ENCODE measurements around the gene RBBP8NL.
"Not testable (repeated sequence)": the region's sequence is repeated elsewhere in the genome, so short reads cannot be mapped to it uniquely, and the experiment has no call there.

The RBBP8NL gene

GRCh38 chr20:62439218-62439617 is 11.9 kb upstream of the RBBP8NL start:
- no peak for DNase-seq

DNA sequence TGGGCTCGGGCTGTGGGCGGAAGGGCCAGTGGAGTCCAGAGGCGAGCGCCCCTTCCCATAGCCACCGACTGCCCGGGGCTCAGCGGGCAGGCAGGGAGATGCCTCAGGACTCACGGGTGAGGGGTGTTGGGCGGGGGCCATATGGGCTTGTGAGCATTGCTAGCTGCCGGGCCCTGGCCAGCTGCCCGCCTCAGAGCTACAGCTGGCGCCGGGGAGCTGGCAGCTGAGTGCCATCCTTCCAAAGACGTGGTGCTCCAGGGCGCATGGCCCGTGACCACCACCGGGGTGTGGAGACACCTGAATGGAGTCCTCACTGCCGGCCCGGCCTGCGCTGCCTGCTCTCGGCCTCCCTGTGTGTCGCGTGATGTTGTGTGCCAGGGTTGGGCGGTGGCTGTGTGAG is 10.6 kb upstream of the RBBP8NL start:
- no peak for DNase-seq

GRCh38 chr20:62437496-62437895 is 10.2 kb upstream of the RBBP8NL start:
- DNase-seq = no peak

DNA sequence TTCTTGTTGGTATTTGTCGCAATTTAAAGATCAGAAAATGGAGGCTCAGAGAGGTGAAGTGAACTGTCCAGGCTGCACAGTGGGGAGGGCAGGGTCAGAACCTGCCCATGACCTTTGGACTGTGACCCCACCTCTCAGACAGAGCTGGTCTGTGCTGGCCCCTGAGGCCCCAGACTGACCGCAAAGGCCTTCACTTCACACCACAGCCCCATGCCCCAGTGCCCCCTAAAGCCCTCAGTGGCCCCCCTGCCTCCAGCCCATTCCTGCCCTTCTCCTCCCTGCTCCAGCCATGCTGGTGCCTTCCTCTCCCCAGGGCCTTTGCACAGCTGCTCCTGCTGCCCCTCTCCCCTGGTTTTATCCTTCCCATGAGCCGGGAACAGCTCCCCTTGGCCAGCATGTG is 9.4 kb upstream of the RBBP8NL start:
- no peak for DNase-seq

- no peak for DNase-seq
These were observed 6.5 kb upstream of the RBBP8NL start for GRCh38 chr20:62433658-62434497.

DNA sequence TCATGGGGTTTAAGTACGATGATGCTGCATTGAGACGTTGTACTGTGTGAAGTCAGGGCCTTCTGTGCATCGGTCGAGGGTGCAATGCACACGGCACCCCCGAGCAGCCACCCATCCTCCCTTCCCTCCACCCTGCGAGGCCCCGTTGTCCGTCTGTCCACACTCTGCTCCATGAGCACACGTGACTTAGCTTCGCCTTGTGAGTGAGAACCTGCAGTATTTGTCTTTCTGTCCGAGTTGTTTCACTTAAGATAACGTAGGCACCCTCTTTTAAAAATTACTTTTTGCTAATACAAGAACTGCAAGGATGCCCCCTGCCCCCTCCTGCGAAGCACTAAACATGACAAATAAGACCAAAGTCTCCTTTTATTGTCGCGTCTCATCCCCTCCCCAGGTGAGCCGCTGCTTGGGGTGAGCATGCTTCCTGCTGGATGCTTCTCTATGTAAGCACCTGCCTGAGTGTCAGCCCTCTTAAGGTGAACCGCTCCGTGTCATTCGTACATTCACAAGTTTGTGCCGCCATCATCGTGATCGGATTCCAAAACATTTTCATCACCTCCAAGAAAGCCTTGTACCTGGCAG is 3.6 kb upstream of the RBBP8NL start:
- DNase-seq = no peak

DNA sequence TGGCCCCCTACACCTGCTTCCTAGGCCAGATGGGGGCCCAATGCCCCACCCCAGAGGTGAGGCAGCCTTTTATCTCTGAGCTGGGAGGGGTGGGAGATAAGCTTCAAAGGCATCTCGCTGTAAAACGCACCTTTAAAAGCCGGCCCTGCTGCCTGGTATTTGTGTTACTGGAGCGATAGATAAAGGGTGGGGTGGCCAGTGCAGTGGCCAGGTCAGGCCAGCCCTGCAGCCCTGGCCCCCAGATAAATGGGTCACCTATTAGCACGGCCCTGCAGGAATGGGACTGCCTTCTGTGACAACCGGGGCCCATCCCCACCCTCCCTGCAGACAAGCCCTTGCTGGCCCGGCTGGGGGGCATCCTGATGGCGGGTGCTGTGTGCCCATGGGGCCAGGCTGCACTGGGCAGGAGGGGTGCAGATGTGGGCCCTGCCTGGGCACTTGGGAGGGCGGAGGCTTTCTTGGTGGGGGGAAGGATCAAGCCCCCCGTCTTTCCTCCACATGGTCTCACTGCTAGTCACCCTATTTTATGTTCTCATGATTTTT is 3.0 kb upstream of the RBBP8NL start:
- DNase-seq = no peak

DNA sequence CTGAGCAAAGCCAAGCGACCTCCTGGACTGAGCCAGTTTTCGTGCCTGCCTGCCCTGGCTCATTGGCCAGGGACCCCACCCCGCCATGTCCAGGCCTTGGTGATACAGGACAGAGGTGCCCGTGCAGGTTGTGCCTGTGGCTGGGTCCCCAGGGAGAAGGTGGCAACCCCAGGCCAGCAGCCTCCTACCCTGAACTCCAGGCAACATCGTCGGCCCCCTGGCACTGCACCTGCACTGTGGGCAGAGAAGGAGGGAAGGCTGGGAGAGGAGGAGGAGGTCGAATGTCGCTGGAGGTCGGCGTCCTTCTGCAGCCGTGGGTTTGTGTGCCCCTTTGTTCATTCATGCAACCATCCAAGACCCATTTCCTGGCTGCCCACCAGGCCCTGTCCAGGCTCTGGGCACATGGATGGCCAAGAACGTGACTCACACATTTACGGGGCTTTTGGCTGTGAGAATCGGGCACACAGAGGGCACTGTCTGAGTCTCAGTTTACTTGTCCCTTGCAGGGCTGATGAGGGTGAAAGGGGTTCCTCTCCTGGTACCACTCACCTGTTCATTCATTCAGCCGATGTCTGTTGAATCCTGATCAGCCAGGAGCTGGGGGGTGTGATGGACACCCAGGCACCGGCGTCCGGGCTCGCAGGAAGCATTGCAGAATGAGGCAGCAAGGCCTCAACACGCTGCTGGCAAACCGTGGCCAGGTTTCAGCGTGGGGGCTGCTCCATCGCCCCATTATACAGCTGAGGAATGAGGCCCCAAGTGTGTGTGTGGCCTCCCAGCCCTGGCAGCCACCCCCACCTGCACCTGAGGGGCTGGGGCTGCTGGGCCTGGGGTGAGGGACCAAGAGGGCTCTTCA is 2.3 kb upstream of the RBBP8NL start:
- DNase-seq = no peak

DNA sequence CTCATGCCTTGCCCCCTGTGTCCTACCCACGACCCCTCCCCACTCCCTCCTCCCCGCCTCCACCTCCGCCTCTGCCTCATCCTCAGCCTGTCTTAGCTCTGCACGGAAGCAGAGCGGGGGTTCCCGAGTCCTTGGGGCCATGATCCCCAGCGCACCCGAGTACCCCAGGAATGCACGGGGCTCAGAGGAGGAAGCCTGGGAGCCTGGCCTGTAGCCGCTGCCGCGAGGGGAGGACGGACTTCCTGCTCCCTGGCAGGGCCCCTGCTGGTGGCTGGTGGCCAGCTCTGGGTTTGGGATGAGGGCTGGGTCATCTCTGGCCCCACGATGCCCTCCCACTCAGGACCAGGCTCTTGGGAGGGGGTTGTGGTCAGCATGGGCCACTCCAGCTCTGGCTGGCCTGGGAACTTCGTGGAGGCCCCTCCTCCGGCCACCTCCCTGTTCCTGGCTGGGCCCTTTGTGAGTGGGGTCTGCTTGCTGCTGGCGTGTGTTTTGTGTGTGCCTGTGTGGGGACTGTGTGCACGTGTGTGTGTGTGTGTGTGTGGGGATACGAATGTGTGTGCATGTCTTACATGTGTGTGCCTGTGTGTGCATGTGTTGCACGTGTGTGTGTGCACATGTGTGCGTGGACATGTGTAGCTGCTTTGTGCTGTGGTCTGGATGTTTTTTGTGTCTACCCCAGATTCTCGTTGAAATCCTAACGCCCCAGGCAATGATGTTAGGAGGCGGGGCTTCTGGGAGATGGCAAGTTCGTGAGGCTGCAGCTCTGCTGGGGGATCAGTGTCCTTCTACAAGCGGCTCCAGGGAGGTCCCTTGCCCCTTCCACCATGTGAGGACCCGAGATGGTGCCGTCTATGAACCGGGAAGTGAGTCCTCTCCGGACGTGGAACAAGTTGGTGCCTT is 1.3 kb upstream of the RBBP8NL start:
- no peak for DNase-seq

DNA sequence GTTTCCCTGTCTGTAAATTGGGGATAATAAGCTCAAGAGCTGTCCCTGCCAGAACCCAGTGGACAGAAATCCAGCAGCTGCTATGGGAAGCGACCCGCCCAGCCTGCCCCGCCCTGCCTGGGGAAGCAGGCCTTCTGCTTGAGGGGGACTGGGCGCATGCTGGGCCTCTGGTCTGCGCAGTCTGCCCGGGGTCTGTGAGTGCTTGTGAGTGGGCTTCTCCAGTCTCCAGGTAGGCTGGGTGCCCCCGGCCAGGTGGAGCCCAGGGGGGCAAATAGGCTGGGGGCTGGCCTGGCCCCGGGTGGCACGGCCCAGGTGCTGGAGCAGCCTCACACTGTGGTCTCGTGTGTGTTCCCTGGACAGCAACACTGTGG is 648 bp upstream of the RBBP8NL start:
- no peak for DNase-seq

GRCh38 chr20:62426699-62427131 is 624 bp downstream of the RBBP8NL start:
- no peak for DNase-seq

- not testable (repeated sequence) for DNase-seq
These were observed 1.3 kb downstream of the RBBP8NL start for GRCh38 chr20:62426059-62426348.

DNA sequence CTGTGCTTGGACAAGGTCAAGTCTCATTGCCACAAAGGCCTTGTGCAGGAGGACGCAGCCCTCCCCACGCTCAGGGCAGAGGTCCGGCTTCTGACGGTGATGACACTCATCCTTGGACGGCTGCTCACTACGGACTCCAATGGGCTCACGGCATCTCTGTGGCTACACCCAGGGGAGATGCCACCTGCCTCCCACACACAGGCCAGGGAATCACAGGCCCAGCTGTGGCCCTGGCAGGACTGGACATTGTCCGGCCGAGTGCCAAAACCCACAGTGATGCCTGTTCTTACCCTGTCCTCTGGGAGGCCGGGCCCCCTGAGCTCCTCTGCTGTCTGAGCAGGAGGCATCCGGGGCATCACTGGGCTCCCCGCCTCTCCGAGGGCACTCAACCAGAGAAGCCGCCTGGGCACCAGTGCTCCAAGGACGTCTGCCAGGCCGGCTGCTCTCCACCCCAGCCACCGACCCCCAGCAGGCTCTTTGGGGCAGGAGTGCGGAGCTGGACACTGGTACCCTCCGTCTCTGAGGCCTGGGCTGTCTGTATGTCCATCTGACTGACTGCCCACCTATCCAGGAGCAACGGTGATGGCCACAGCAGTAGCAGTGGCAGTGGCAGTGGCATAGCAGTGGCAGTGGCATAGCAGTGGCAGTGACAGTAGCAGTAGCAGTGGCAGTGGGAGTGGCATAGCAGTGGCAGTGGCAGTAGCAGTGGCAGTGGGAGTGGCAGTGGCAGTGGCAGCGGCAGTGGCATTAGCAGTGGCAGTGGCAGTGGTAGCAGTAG is 1.9 kb downstream of the RBBP8NL start:
- DNase-seq = no peak

GRCh38 chr20:62424249-62425107 is 2.9 kb downstream of the RBBP8NL start:
- DNase-seq = no peak

GRCh38 chr20:62423326-62423706 is 4.0 kb downstream of the RBBP8NL start:
- DNase-seq = no peak

GRCh38 chr20:62422636-62423325 is 4.6 kb downstream of the RBBP8NL start:
- no peak for DNase-seq

GRCh38 chr20:62421716-62421990 is 5.7 kb downstream of the RBBP8NL start:
- DNase-seq = no peak

DNA sequence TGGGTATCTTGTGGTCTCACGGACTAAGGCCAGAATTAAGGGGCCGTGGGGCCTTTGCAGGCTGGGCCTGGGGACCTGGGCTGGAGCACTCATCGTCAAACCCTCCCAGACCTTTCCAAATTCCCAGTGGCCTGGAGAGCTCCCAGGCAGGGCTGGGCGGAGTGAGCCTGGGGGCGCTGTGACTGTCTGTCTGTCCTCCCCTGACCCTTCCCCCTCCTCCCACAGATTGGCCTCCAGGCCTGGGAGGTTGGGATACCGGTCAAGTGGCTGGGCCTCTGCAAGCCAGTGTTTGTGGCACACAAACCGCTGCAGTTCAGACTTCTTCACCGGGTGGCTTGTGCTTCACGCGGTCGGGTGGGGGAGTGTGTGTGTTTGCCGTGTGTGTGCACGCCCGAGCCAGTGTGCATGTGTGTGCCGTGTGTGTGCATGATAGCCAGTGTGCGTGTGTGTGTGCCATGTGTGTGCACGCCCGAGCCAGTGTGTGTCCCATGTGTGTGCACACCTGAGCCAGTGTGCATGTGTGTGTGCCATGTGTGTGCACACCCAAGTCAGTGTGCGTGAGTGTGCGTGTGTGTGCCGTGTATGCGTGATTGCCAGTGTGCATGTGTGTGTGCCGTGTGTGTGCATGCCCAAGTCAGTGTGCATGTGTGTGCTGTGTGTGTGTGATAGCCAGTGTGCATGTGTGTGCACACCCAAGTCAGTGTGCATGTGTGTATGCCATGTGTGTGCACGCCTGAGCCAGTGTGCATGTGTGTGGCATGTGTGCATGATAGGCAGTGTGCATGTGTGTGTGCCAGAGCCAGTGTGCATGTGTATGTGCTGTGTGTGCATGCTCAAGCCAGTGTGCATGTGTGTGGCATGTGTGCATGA is 6.3 kb downstream of the RBBP8NL start:
- DNase-seq = no peak

DNA sequence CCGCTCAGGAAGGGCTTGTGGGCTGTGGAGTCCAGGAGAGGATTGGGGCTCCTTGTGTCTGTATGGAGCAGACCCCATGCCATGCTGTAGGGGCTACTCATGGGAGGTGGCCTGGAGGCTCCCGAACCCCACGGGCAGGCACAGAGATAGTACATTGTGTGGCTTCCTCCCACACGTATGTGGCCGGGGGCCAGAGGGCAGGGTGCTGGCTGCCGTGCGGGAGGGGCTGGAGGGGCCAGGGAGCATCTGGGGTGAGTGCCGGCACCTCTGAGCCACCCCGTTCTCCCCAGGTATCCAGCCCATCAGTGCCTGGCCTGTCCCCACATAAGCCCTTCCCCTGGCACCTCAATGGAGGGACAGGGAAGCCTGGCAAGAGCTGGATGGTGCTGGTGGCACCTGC is 7.6 kb downstream of the RBBP8NL start:
- no peak for DNase-seq

Measured in HCEC 1CT (cell line).